MCF 10A (cell line): ENCODE results near the gene SCN4A. TPM values are rescaled to one million over a fixed set of nuclear protein-coding genes. Genes with fewer than 3 reads are reported as not detected.
"Not testable (repeated sequence)": the region's sequence is repeated elsewhere in the genome, so short reads cannot be mapped to it uniquely, and the experiment has no call there.

Source experiments
- BruUV-seq: library from RNA; stranded (reverse); fragments of 400-500 nt; replicated peaks from 2 replicates; lab custom pipeline; 2021; lab: Mats Ljungman, UMichigan
- CTCF ChIA-PET: fragments of 300-600 bp; sonication (Branson Sonifier 250); formaldehyde crosslinking; extraction: SDS; loops from one replicate; lab custom pipeline; 2021; ENCODE audit warnings: antibody characterized with exemption, inconsistent platforms; lab: Yijun Ruan, JAX
- POLR2A ChIA-PET: fragments of 300-600, 350-650 bp; sonication (Branson Sonifier 250); formaldehyde crosslinking; extraction: SDS; loops from one replicate; lab custom pipeline; 2020; ENCODE audit warnings: antibody characterized with exemption, inconsistent platforms; lab: Yijun Ruan, JAX
- DNase-seq: peaks from one replicate; pipeline ENCODE4 v3.0.0-alpha.2; 2018; ENCODE audit not compliant: unreplicated experiment
- H3K27ac Mint-ChIP-seq: one replicate; pipeline ENCODE4 v1.8.0; 2022; ENCODE audit warnings: mild to moderate bottlenecking, low read depth, mixed read lengths; ENCODE audit not compliant: unreplicated experiment
- H3K27me3 Mint-ChIP-seq: one replicate; pipeline ENCODE4 v1.8.0; 2022; ENCODE audit warnings: mixed read lengths; ENCODE audit not compliant: insufficient read depth, unreplicated experiment
- H3K36me3 Mint-ChIP-seq: one replicate; pipeline ENCODE4 v1.8.0; 2022; ENCODE audit warnings: mild to moderate bottlenecking, moderate library complexity, mixed read lengths; ENCODE audit not compliant: insufficient read depth, unreplicated experiment
- H3K4me1 Mint-ChIP-seq: one replicate; pipeline ENCODE4 v1.8.0; 2022; ENCODE audit warnings: mixed read lengths; ENCODE audit not compliant: insufficient read depth, unreplicated experiment
- H3K4me3 Mint-ChIP-seq: one replicate; pipeline ENCODE4 v1.8.0; 2022; ENCODE audit warnings: mild to moderate bottlenecking, moderate library complexity, mixed read lengths; ENCODE audit not compliant: unreplicated experiment
- H3K9me3 Mint-ChIP-seq: one replicate; pipeline ENCODE4 v1.8.0; 2022; ENCODE audit warnings: mixed read lengths; ENCODE audit not compliant: unreplicated experiment
- intact Hi-C: fragments of 100-400 bp; cut with micrococcal nuclease; formaldehyde crosslinking; loops from 2 replicates; pipeline ENCODE4 v1.14.1; 2022
- total RNA-seq: library from RNA; stranded (reverse); gene quantifications from 2 replicates; pipeline ENCODE4 v1.2.3, GENCODE V29; 2022
- TF ChIP-seq, protein P1 (sequence below): fragments of 200-600 bp; IDR thresholded peaks from one replicate; pipeline ENCODE4 v1.8.0; 2022; ENCODE audit warnings: antibody characterized with exemption, mild to moderate bottlenecking; ENCODE audit not compliant: unreplicated experiment

The SCN4A gene
- total RNA-seq, 1 experiment from 2014 or later = not detected

DNA sequence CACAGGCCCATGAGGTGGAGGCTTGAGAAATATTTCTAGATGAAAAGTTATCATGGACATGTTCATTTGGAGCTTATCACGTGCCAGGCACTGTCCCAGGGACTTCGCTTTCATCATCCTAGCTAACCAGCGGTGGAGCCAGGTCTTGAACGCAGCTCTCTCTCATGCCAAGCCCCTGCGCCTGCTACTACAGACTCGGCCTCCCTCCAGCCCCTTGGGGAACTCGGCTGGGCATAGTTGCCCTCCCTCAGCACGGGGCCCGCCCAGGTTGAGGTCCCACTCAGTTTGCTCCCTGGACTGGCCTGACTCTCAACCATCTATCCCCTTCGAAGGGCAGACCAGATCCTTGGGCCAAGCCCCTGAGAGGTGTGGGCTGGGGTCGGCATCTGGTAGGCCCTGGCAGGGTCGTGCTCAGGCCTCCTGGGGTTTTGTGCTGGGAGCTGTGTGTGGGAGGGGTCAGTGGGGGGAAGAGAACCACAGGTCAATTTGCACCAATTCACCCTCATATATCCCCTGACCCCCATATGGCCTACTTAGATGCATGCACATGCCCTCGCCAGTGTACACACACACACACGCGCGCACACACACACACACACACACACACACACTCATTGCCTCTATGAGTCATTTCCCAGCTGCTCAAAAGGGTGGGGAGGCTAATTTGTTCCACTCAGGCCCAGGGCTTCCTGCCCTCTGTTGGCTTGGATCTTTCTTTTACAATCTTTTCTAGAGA, 12.1 kb upstream of the SCN4A start:
- no peaks in the 10 kb centered on the region for H3K9me3 Mint-ChIP-seq
- peaks cover 9% of the 10 kb centered on the region for H3K4me1 Mint-ChIP-seq
- TF ChIP-seq, protein P1, sequence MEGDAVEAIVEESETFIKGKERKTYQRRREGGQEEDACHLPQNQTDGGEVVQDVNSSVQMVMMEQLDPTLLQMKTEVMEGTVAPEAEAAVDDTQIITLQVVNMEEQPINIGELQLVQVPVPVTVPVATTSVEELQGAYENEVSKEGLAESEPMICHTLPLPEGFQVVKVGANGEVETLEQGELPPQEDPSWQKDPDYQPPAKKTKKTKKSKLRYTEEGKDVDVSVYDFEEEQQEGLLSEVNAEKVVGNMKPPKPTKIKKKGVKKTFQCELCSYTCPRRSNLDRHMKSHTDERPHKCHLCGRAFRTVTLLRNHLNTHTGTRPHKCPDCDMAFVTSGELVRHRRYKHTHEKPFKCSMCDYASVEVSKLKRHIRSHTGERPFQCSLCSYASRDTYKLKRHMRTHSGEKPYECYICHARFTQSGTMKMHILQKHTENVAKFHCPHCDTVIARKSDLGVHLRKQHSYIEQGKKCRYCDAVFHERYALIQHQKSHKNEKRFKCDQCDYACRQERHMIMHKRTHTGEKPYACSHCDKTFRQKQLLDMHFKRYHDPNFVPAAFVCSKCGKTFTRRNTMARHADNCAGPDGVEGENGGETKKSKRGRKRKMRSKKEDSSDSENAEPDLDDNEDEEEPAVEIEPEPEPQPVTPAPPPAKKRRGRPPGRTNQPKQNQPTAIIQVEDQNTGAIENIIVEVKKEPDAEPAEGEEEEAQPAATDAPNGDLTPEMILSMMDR = no peak
- peak overlapping the region; percentile 33 for H3K27ac Mint-ChIP-seq
- H3K27me3 Mint-ChIP-seq = peaks cover 7% of the 10 kb centered on the region
- POLR2A ChIA-PET = no interaction called here
- H3K4me3 Mint-ChIP-seq = no peak overlapping the region
- peak; percentile 73 for DNase-seq
- no peaks in the 10 kb centered on the region for H3K36me3 Mint-ChIP-seq
- BruUV-seq = no TSS peak
- CTCF ChIA-PET = interaction anchor here (0.6 to 1.8 kb wide), 4 partner anchors 9 to 1554 kb away, joined by 3 to 11 read pairs (median 4); no protein-coding TSS in a partner anchor
- intact Hi-C loops = no loop called here

DNA sequence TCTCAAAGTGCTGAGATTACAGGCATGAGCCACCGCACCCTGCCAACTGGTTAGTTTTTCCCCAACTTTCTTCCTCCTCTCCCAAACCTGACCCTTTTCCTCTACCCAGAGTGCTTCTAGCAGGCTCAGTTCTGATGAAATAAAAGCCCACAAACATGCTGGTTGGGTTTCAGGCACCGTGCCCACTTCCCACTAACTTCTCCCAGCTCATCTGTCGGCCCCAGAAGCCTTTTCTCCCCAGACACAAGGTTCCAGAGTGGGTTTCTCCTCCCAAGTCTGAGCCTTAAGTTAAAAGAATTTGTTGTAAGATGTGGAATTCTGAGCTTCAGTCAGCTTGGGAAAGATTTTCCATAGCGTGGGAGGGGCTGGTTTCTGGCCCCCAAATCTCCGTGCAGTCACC, 11.5 kb upstream of the SCN4A start:
- H3K27ac Mint-ChIP-seq = peak overlapping the region; percentile 33
- ChIA-PET CTCF (interaction anchor here (0.8 to 1.8 kb wide), 3 partner anchors 8 to 65 kb away, joined by 3 to 11 read pairs (median 3); no protein-coding TSS in a partner anchor), POLR2A (no interaction called here)

DNA sequence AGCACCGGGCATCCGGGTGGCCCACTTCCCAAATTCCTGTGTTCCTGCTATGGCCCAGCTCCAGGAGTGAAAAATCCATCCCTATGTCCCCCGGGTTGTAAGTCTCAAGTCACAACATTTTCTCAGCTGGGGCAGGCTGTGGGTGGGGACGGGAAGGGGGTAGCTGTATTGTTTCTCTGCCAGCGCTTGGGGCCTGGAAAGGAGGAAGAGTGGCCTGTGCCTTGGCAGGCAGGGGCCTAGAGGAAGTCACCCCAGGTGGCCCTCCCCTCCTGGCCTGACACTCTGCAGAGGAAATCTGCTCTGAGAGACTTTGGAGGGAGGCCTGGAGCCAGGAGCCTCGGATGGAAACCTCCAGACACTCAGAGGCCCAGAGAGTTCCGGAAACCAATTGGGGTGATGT, 10.6 kb upstream of the SCN4A start:
- Mint-ChIP-seq H3K9me3 (no peaks in the 10 kb centered on the region), H3K4me3 (no peak overlapping the region), H3K27me3 (no peaks in the 10 kb centered on the region), H3K4me1 (peaks cover 9% of the 10 kb centered on the region), H3K27ac (no peak overlapping the region), H3K36me3 (no peaks in the 10 kb centered on the region)
- TF ChIP-seq, protein P1 = no peak
- ChIA-PET CTCF (interaction anchor here (0.6 to 1.0 kb wide), 5 partner anchors 34 to 280 kb away, joined by 3 to 4 read pairs (median 4); no protein-coding TSS in a partner anchor), POLR2A (no interaction called here)
- BruUV-seq = no TSS peak
- DNase-seq = no peak
- intact Hi-C loops = no loop called here

More for the DNA sequence above, 11.5 kb upstream of the SCN4A start:
- peaks cover 9% of the 10 kb centered on the region for H3K4me1 Mint-ChIP-seq
- intact Hi-C loops = no loop called here
- BruUV-seq = no TSS peak
- peaks cover 1% of the 10 kb centered on the region for H3K27me3 Mint-ChIP-seq
- TF ChIP-seq, protein P1 = no peak
- no peaks in the 10 kb centered on the region for H3K36me3 Mint-ChIP-seq
- no peaks in the 10 kb centered on the region for H3K9me3 Mint-ChIP-seq
- H3K4me3 Mint-ChIP-seq = no peak overlapping the region
- DNase-seq = no peak

DNA sequence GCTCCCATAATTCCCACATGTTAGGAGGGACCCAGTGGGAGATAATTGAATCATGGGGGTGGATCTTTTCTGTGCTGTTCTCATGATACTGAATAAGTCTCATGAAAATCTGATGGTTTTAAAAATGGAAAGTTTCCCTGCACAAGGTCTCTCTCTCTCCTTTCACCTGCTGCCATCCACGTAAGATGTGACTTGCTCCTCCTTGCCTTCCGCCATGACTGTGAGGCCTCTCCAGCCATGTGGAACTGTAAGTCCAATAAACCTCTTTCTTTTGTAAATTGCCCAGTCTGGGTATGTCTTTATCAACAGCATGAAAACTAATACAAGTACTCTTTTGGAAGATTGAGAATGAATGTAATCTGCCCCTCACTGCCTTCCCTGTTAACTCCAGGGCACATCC, 9.9 kb upstream of the SCN4A start:
- H3K4me1 Mint-ChIP-seq, DNase-seq, H3K27me3 Mint-ChIP-seq, intact Hi-C loops, H3K36me3 Mint-ChIP-seq, POLR2A ChIA-PET, H3K4me3 Mint-ChIP-seq, H3K9me3 Mint-ChIP-seq, H3K27ac Mint-ChIP-seq, BruUV-seq: not testable (repeated sequence)
- CTCF ChIA-PET = interaction anchor here (0.6 to 0.9 kb wide), 3 partner anchors 36 to 279 kb away, joined by 4 read pairs; no protein-coding TSS in a partner anchor
